Right kidney (tissue), 1 donor: ENCODE data around the gene TRABD.

Experiments used
- DNase-seq: peaks from one replicate; pipeline ENCODE4 v3.0.0-alpha.2; 2016

Gene TRABD

GRCh38 chr22:50186761-50187523 lies 1.2 kb downstream of the TRABD start:
- DNase-seq = peak; percentile 46

DNA sequence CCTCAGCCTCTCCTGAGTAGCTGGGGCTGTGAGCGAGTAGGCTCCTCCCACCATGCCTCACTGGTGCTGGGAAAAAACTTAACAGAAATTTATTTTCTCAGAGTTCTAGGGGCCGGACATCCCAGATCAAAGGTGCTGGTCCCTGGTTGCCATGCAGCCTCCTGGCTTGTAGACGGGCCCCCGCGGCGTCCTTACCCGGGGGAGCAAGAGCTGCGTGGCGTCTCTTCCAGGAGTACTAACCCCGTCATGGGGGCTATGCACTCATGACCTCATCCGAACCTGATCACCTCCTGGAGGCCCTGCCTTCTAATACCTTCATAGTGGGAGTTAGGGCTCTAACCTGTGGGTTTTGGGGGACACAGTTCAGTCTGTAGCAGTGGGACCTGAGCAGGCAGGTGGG lies 2.6 kb downstream of the TRABD start:
- no peak for DNase-seq

GRCh38 chr22:50189184-50189848 lies 3.6 kb downstream of the TRABD start:
- no peak for DNase-seq

DNA sequence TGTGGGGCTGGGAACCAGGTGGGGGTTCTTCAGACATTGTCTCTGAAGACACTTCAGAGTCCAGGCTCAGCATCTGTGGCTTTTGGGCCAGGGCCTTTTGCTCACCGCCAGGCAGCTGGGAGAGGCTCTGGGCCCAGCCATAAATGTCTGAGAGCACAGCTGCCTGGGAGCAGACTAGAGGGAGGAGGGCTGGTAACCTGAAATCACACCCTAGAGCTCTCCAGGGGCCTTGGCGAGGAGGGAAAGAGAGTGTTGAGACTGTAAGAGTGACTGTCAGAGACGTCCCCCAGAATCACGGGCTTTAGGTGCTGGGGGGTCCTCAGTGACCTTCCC lies 4.1 kb downstream of the TRABD start:
- DNase-seq = no peak

DNA sequence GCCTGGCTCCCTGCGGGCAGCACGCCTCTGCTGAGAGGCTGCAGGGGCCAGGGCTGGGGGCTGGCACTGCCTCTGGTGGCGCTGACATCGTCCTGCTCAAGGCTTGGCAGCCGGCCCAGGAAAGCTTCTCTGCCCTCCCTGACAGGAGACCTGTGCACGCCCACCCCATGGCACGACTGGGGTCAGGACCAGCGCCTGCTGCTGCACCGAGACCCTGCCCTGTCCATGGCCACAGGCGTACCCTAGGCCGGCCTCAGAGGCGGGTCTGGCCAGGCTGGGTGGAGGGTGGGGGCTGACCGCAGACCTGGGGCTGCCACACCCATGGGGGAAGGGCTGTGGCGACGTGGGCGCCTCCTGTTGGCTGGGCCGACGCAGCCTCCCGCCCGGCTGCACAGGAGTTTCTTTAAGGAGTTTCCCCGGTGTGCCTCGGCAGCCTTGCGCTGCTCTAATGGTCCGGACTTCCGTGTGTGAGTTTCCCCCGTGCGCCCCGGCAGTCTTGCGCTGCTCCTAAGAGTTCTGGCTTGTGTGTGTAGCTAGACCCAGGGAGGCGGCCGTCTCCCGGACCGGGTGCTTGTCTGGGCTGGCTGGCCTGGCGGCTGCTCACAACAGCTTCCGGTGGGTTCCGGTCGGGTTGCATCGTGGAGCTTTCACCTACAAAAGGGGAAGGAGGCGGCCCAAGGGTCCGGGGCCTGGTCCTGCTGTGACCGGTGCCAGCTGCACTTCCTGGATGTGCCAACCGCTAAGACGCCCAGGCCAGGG lies 4.6 kb downstream of the TRABD start:
- DNase-seq = peak; percentile 80

DNA sequence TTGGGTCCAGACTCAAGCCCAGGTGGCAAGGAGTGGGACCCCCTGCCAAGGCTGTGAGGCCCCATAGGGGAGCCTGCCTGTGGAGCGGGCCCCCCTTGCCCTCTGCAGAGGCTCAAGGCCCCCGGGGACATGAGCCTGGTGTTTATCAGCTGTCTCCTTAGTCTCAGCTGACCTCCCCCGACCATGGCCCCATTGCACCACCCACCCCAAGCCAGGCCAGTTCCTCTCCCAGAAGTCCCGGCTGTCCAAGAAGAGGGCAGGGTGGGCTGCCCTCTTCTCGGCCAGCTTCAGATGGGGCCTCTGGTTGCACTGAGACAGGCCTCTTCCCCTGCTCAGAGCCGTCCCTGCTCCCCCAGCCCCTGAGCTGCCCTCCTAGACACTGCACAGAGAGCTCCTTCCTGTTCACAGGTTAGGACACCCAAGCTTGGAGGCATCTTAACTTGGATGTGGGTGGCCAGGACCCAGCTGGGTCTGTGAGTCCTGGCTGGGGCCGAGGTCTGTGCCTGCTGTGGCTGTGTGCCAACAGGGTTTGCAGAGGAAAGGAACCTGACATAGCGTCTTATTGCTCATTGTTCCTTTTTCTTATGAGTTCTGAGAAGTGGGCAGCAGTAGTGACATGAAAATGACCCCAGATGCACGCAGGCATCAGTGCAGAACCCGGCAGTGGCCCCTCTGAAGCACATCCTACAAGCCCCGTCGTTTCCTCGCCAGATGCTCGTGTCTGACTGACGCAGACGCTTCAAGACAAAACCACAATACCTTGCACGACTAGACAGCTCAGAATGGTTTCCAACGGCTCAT lies 5.4 kb downstream of the TRABD start:
- no peak for DNase-seq

DNA sequence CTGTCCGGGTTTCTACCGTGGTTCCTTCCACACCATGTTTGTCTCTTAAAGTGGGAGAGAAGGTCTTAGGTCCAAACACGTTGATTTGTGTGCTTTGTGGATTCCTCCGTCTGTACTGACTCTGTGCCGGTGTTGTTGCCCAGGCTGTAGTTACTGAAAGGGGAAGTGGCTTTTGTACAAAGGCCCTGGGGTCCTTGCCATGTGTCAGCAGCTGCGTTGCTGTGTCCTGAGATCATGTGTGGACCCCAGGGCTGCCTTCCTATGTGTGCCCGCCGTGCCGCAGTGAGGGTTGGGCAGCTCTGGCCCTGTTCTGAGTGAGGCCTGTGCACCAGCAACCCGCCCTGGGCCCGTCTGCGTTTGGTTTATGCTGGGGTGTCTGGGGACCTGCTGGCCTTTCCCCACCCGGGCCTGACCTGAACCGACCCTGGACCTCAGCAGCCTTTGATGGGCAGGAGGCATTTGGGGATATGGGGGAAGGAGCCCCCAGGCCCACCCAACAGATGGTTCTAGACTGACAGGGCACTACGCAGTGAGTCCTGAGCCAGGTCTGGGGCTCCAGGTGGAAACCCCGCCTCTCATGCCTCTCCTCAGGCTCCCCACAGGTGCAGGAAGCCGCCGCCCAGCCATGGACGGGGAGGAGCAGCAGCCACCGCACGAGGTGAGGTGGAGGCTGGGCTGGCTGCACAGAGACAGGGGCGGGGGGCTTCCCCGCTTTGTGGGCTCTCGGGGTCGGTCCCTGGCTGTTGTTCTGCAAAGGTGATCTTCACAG lies 6.9 kb downstream of the TRABD start:
- DNase-seq = no peak

GRCh38 chr22:50193621-50194020 lies 7.9 kb downstream of the TRABD start:
- DNase-seq = no peak

DNA sequence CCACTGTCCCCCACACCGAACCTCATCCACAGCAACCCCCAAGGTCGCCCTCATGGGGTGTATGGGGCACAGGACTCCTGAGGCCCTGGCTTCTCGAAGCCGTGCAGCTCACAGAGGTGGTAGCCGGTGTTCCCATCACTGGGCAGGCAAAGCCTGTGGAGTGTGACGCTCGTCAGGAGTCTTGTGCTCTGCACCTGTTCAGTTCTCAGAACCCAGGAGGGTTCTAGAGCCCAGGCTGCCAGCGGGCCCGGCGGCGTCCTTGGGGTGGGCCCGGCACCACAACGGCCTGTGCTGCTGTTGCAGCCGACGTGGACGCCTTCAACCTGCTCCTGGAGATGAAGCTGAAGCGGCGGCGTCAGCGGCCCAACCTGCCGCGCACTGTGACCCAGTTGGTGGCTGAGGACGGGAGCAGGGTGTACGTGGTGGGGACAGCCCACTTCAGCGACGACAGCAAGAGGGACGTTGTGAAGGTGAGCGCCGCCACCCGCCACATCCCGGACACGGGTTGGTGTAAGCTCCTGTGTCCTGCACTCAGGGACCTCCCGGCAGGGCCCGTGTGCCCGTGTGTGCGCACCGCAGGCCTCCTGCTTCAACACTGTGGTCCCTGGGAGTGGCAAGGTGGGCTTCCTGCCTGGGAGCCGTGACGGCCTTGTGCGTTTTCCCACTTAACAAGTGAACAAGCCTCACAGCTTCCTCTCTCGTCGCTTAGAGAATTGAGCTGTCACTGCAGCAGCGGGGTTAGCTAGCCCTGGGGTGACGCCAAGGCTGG lies 8.5 kb downstream of the TRABD start:
- no peak for DNase-seq

- DNase-seq = no peak
Measured at GRCh38 chr22:50196256-50196655, 10.5 kb downstream of the TRABD start.

GRCh38 chr22:50197000-50197800 lies 11.5 kb downstream of the TRABD start:
- DNase-seq = no peak

GRCh38 chr22:50197856-50198623 lies 12.3 kb downstream of the TRABD start:
- no peak for DNase-seq

- DNase-seq = no peak
Measured at GRCh38 chr22:50198624-50199017, 12.9 kb downstream of the TRABD start.

DNA sequence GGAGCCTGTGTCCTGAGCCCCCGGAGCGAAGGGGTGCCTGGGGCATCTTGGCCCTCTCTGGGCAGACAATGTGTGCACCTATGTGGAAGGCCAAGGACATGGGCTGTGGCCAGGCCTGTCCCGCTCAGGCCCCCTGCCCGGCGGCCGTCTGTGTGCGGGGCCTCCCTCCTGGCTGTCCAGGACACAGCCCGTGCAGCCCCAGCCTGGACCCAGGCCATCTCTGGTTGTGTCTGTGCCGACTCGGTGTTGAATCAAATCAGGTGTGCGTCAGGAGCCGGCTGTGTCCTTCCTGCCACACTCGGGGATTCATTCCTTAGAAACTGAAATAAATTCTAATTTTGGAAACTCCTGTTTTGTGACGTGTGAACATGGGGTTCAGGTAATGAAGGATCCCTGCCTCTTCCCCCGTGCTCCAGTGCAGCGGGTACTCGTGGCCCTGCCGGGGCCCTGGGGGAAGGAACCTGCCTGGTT lies 13.6 kb downstream of the TRABD start:
- DNase-seq = no peak

GRCh38 chr22:50199829-50200460 lies 14.2 kb downstream of the TRABD start:
- no peak for DNase-seq

DNA sequence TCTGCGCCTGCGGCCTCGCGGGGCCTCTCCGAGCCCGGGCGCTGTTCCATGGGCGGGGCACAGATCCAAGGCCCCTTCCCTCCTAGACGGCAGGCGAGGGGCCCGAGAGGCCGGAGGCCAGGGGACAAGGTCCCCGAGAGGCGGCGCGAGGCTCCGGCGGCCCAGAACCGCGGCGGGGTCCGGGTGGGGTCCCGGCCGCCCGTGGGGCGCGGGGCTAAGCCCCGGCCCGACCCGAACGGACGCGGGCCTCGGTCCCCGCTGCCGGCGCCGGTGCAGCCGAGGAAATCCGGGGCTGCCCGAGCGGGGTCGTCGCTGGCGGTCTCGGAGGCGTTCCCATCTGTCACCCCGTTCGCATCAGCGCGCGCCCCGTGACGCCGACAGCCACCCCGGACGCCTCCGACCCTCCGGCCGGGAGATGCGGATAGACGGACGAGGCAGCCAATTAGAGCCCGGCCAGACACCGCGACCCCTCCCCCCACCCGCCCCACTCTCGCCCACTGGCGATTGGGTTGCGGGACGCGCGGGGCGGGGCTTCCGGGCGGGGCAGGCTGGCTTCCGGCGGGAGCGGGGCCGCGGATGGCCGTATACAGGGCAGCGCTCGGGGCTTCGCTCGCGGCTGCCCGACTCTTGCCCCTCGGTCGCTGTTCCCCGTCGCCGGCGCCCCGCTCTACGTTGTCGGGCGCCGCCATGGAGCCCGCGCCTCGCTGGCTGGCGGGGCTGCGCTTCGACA lies 14.9 kb downstream of the TRABD start, which contains the start of gene SELENOO:
SELENOO (plus strand) TSS at position 551 of the 730 bp plus-strand sequence; CDS start at position 577, 26 bp downstream.
- peak; percentile 84 for DNase-seq

DNA sequence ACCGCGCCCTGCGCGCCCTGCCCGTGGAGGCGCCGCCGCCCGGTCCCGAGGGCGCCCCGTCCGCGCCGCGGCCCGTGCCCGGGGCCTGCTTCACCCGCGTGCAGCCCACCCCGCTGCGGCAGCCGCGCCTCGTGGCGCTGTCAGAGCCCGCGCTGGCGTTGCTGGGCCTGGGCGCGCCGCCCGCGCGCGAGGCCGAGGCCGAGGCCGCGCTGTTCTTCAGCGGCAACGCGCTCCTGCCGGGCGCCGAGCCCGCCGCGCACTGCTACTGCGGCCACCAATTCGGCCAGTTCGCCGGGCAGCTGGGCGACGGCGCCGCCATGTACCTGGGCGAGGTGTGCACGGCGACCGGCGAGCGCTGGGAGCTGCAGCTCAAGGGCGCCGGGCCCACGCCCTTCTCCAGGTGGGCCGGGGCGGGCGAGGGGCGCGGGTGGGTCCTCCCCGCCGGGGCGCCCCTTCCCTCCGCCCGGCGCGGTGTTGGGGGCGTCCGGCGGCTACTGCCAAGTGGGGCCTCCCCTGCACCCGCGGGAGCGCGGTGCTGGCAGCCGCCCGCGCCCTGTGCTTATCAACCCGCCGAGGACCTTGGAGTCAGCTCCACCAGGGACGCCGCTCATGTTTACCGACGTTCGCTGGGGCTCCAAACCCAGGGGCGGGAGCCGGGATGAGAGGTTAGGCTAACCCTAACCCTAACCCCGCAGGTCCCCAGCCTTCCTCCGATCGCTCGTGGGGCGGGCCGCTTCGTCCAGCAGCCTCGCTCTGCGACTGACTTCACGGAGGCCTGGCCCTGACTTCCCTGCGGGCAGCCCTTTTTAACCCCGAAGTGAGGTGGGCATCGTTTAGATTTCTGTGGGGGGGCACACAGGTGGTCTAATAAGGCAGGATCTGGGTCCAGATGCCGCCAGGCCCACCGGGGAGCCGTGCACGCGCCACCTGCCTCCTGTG lies 15.7 kb downstream of the TRABD start:
- DNase-seq = peak; percentile 46
